Mesenchymal stem cell (in vitro differentiated cells and primary cell): ENCODE data around the gene MCUB.
A peak's percentile ranks its signal among the peaks of the same experiment; 100 is the strongest.

Experiments
- DNase-seq: peaks from one replicate; pipeline ENCODE4 v3.0.0-alpha.2; 2013
- H2AFZ ChIP-seq: one replicate; pipeline ENCODE4 v1.6.1; 2013; ENCODE audit warnings: low read depth, mild to moderate bottlenecking, control low read depth, inconsistent platforms, low read length, moderate library complexity
- H2AK5ac ChIP-seq: 2 replicates; pipeline ENCODE4 v1.6.1; 2013; ENCODE audit warnings: low read length, moderate library complexity, mild to moderate bottlenecking, inconsistent platforms; ENCODE audit not compliant: severe bottlenecking
- H2BK120ac ChIP-seq: one replicate; pipeline ENCODE4 v1.6.1; 2013; ENCODE audit warnings: low read depth, mild to moderate bottlenecking, inconsistent platforms, low read length, moderate library complexity
- H2BK12ac ChIP-seq, 2 experiments: one replicate each; pipeline ENCODE4 v1.6.1; 2013; ENCODE audit warnings: inconsistent platforms in 2 of 2, low read length in 2 of 2, mild to moderate bottlenecking in 2 of 2, moderate library complexity in 2 of 2, control low read depth in 1 of 2
- H2BK15ac ChIP-seq: one replicate; pipeline ENCODE4 v1.6.1; 2013; ENCODE audit warnings: mild to moderate bottlenecking, low read depth, inconsistent platforms; ENCODE audit not compliant: poor library complexity, severe bottlenecking
- H2BK5ac ChIP-seq: 2 replicates; pipeline ENCODE4 v1.6.1; 2013; ENCODE audit warnings: low read depth, mild to moderate bottlenecking, low read length, control low read depth, inconsistent platforms; ENCODE audit not compliant: poor library complexity, severe bottlenecking
- H3K14ac ChIP-seq, 2 experiments: one replicate each; pipeline ENCODE4 v1.6.1; 2013; ENCODE audit warnings: inconsistent platforms in 2 of 2, low read length in 2 of 2, control low read depth in 1 of 2, mild to moderate bottlenecking in 1 of 2, moderate library complexity in 1 of 2
- H3K18ac ChIP-seq, 2 experiments: one replicate each; pipeline ENCODE4 v1.6.1; 2013; ENCODE audit warnings: inconsistent platforms in 2 of 2, low read length in 2 of 2, control low read depth in 1 of 2, low read depth in 1 of 2, mild to moderate bottlenecking in 1 of 2
- H3K23ac ChIP-seq, 2 experiments: one replicate each; pipeline ENCODE4 v1.6.1; 2013; ENCODE audit warnings: inconsistent platforms in 2 of 2, low read length in 2 of 2, mild to moderate bottlenecking in 2 of 2, moderate library complexity in 2 of 2, control low read depth in 1 of 2
- H3K27ac ChIP-seq: 2 replicates; pipeline ENCODE4 v1.5.1; 2013; ENCODE audit warnings: mild to moderate bottlenecking, moderate library complexity, low read length, control low read depth, inconsistent platforms; ENCODE audit not compliant: poor library complexity, severe bottlenecking
- H3K27me3 ChIP-seq, 2 experiments: 2 replicates each; pipeline versions ENCODE4 v1.6.1 to v1.7.0; 2013; ENCODE audit warnings: low read length in 2 of 2, mild to moderate bottlenecking in 2 of 2, moderate library complexity in 2 of 2, control low read depth in 1 of 2, inconsistent platforms in 1 of 2; ENCODE audit not compliant: control insufficient read depth in 1 of 2, insufficient read depth in 1 of 2
- H3K36me3 ChIP-seq, 2 experiments: 2 replicates each; pipeline versions ENCODE4 v1.6.1 to v1.7.0; 2013; ENCODE audit warnings: low read length in 2 of 2, control low read depth in 1 of 2, inconsistent platforms in 1 of 2, low read depth in 1 of 2, mild to moderate bottlenecking in 1 of 2; ENCODE audit not compliant: insufficient read depth in 2 of 2, control insufficient read depth in 1 of 2
- H3K4ac ChIP-seq, 2 experiments: one replicate each; pipeline ENCODE4 v1.6.1; 2013; ENCODE audit warnings: inconsistent platforms in 2 of 2, low read length in 2 of 2, mild to moderate bottlenecking in 2 of 2, moderate library complexity in 2 of 2, control low read depth in 1 of 2, low read depth in 1 of 2
- H3K4me1 ChIP-seq: 2 replicates; pipeline ENCODE4 v1.6.1; 2013; ENCODE audit warnings: low read depth, low read length, control low read depth; ENCODE audit not compliant: control insufficient read depth, insufficient read depth
- H3K4me2 ChIP-seq: 2 replicates; pipeline ENCODE4 v1.6.1; 2013; ENCODE audit warnings: low read length, mild to moderate bottlenecking, inconsistent platforms; ENCODE audit not compliant: poor library complexity, severe bottlenecking
- H3K4me3 ChIP-seq, 2 experiments: 2 replicates each; pipeline versions ENCODE4 v1.5.1 to v1.7.0; 2013; ENCODE audit warnings: low read length in 2 of 2, mild to moderate bottlenecking in 2 of 2, control low read depth in 1 of 2, low read depth in 1 of 2; ENCODE audit not compliant: insufficient read depth in 1 of 2
- H3K79me1 ChIP-seq: replicated peaks from 2 replicates; pipeline ENCODE4 v1.6.1; 2013; ENCODE audit warnings: mild to moderate bottlenecking, control low read depth, low read length, inconsistent platforms; ENCODE audit not compliant: poor library complexity, severe bottlenecking
- H3K9ac ChIP-seq: 2 replicates; pipeline ENCODE4 v1.7.0; 2013; ENCODE audit warnings: mild to moderate bottlenecking, low read length, moderate library complexity
- H3K9me3 ChIP-seq: 2 replicates; pipeline ENCODE4 v1.7.0; 2013; ENCODE audit warnings: mild to moderate bottlenecking, low read length; ENCODE audit not compliant: control insufficient read depth
- H4K8ac ChIP-seq: one replicate; pipeline ENCODE4 v1.6.1; 2013; ENCODE audit warnings: inconsistent platforms, mild to moderate bottlenecking, low read length, moderate library complexity
- H4K91ac ChIP-seq: one replicate; pipeline ENCODE4 v1.6.1; 2013; ENCODE audit warnings: mild to moderate bottlenecking, low read length, inconsistent platforms
- WGBS: methylation state at CpG from one replicate; pipeline ENCODE4 v1.1.7; 2013; ENCODE audit warnings: mixed read lengths; 5-methylcytosine and 5-hydroxymethylcytosine counted together

The MCUB gene

DNA sequence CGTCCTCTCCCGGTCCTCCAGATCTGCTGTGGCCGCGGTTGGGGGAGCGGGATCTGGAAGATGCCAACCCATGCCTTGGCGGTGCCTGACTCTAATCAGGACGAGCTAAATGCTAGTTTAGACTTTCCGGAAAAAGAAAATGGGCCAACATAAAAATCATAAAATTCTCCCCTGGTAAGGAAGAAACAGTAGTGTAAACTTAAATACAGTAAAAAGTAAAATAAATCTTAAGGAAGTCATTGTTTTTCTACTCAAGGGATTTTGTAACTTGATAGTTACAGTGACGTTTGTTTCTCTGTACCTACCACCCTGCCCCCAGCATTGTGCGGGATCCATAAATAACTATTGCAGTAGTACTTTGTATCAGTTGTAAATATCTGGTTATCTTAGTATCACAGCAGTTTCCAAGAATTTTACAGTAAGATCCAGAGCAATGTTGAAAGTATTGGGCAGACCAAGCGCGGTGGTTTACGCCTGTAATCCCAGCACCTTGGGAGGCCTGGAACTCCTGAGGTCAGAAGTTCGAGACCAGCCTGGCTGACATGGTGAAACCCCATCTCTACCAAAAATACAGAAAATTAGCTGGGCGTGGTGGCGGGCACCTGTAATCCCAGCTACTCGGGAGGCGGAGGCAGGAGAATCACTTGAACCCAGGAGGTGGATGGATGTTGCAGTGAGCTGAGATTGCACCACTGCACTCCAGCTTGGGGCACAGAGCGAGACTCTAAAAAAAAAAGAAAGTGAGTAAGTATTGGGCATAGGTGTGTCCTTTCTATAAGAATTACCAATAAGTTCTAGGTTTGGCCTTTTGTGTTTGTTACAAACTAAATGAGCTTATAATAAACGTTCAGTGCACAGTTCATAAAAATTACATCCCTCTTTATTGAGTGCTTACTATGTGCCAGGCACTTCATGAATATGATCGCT, 170.8 kb downstream of the MCUB start:
- Histone ChIP-seq H3K9ac (peak overlapping the region; percentile 94), H3K4me1 (peaks cover 3% of the 10 kb centered on the region), H3K18ac (peak overlapping the region; percentile 37 to 45), H2BK15ac (no peak overlapping the region), H3K9me3 (no peaks in the 10 kb centered on the region), H3K4ac (peak overlapping the region in 1 of 2 experiments; percentile 87), H3K23ac (no peak overlapping the region), H4K91ac (no peak overlapping the region), H3K36me3 (no peaks in the 10 kb centered on the region), H2BK120ac (no peak overlapping the region), H3K4me2 (peak overlapping the region; percentile 99), H3K27ac (peak overlapping the region; percentile 76), H2AK5ac (no peak overlapping the region), H3K79me1 (peaks cover 17% of the 10 kb centered on the region), H3K4me3 (peak overlapping the region; percentile 75 to 84), H2BK5ac (peak overlapping the region; percentile 35), H3K27me3 (no peaks in the 10 kb centered on the region), H2BK12ac (no peak overlapping the region), H4K8ac (no peak overlapping the region), H3K14ac (no peak overlapping the region), H2AFZ (peak overlapping the region; percentile 59)
- WGBS, result 63% methylated on average over 17 of the region's 21 CpGs
- no peak for DNase-seq

DNA sequence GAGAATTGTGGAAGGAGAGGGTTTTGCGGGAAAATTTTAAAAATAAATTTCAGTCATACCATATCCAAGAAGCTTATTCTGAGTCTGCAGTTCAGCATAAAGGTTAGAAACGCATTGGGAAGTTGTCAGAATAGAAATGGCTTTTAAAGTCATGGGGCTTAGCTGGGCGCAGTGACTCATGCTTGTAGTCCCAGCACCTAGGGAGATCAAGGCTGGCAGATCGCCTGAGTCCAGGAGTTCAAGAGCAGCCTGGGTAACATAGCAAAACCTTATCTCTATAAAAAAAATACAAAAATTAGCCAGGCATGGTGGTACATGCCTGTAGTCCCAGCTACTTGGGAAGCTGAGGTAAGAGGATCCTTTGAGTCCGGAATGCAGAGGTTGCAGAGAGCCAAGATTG, 173.7 kb downstream of the MCUB start:
- no peak overlapping the region for H3K9ac ChIP-seq
- no peaks in the 10 kb centered on the region for H3K36me3 ChIP-seq
- no peak overlapping the region for H3K4ac ChIP-seq
- no peak overlapping the region for H2AFZ ChIP-seq
- no peak overlapping the region for H3K18ac ChIP-seq
- H3K4me1 ChIP-seq, result peaks cover 2% of the 10 kb centered on the region
- H2BK12ac ChIP-seq, result no peak overlapping the region
- no peak overlapping the region for H3K23ac ChIP-seq
- H3K9me3 ChIP-seq, result no peaks in the 10 kb centered on the region
- no peak overlapping the region for H2BK120ac ChIP-seq
- H3K4me3 ChIP-seq, result no peak overlapping the region
- H2BK15ac ChIP-seq, result no peak overlapping the region
- no peak overlapping the region for H3K27ac ChIP-seq
- H3K14ac ChIP-seq, result no peak overlapping the region
- no peak overlapping the region for H3K4me2 ChIP-seq
- WGBS, result 97% methylated on average over 3 of the region's 5 CpGs
- no peak overlapping the region for H2BK5ac ChIP-seq
- H3K27me3 ChIP-seq, result peaks cover 0 to 3% of the 10 kb centered on the region in 2 experiments
- H4K8ac ChIP-seq, result no peak overlapping the region
- no peak overlapping the region for H4K91ac ChIP-seq
- no peak overlapping the region for H2AK5ac ChIP-seq
- peaks cover 7% of the 10 kb centered on the region for H3K79me1 ChIP-seq
- DNase-seq, result no peak

DNA sequence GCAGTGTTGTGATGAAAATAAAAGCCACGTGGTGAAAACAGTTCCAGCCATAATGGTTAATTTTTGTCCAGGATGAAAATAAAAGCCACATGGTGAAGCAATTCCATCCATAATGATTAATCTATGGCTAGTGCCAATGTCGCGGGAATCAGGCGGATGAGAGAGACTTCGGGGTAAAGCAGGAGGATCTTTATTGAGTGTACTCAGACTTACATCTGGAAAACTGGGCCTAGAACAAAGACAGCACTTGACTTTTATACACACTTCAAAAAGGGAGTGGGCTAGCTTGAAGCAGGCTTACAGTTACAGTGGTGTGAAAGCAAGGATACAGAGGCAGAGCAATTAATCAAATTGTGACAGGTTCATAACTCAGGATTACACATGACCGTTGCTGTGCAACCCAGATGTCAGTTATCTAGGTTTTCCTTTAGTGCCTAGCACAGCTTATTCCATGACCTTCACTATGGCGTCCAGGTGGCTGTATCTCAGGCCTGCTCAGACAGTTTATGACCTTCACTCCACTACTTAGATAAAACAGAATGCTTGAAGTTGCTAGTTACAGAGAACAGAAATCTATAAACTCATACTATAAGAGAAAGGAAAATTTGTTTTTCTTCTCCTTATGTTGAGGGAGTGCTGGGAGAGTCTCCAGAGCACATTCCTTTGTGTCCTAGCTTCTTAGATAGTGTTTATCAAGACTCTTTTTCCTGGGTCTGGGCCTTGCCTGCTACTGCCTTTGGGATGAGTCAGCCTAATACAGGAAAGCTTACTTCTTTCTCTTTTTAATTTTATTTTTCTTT, 175.7 kb downstream of the MCUB start:
- no peak overlapping the region for H3K14ac ChIP-seq
- no peak overlapping the region for H4K8ac ChIP-seq
- 84% methylated on average over 7 of the region's 7 CpGs for WGBS
- peaks cover 2% of the 10 kb centered on the region for H3K4me1 ChIP-seq
- no peak for DNase-seq
- H2BK5ac ChIP-seq, result no peak overlapping the region
- no peak overlapping the region for H2BK12ac ChIP-seq
- no peak overlapping the region for H3K23ac ChIP-seq
- H3K79me1 ChIP-seq, result no peaks in the 10 kb centered on the region
- no peak overlapping the region for H4K91ac ChIP-seq
- H3K36me3 ChIP-seq, result no peaks in the 10 kb centered on the region
- H3K9me3 ChIP-seq, result no peaks in the 10 kb centered on the region
- H2BK120ac ChIP-seq, result no peak overlapping the region
- no peak overlapping the region for H3K27ac ChIP-seq
- no peak overlapping the region for H2AFZ ChIP-seq
- H3K4me3 ChIP-seq, result no peak overlapping the region
- H2AK5ac ChIP-seq, result no peak overlapping the region
- H2BK15ac ChIP-seq, result no peak overlapping the region
- no peak overlapping the region for H3K18ac ChIP-seq
- no peak overlapping the region for H3K4me2 ChIP-seq
- no peak overlapping the region for H3K9ac ChIP-seq
- no peak overlapping the region for H3K4ac ChIP-seq
- peaks cover 0 to 3% of the 10 kb centered on the region in 2 experiments for H3K27me3 ChIP-seq
